ENCODE results near the gene CD163. TPM values are rescaled to one million over a fixed set of nuclear protein-coding genes. Genes with fewer than 3 reads are reported as not detected.
A peak's percentile ranks its signal among the peaks of the same experiment; 100 is the strongest.
"Not testable (repeated sequence)": the region's sequence is repeated elsewhere in the genome, so short reads cannot be mapped to it uniquely, and the experiment has no call there.

The CD163 gene
- polyA plus RNA-seq, 4 donors = 8.0 to 28.0 (median 11.9) TPM

GRCh38 chr12:7451756-7452155, 51.8 kb downstream of the CD163 start:
- DNase-seq (ENCODE audit: low read depth in 4 of 4, low spot score in 3 of 4) = no peak

DNA sequence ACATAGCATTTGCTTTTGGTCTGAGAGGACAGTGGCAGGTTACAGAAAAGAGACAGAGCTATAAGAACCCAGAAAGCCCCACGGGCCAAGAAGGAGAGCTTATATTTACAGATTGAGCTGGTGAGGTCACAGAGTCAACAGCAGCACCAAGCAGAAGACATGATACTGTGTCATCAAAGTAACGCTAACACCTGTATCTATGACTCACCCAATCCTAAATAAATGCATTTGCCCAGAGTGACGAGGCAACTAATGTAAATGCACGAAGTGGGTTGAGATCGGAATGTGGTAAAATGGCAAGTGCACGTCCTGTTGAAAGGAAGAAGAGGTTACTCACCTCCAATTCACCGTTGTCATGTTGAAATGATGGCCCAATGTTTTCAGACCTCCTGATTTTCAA, 52.9 kb downstream of the CD163 start:
- no peak for DNase-seq (ENCODE audit: low read depth in 4 of 4, low spot score in 3 of 4)

DNA sequence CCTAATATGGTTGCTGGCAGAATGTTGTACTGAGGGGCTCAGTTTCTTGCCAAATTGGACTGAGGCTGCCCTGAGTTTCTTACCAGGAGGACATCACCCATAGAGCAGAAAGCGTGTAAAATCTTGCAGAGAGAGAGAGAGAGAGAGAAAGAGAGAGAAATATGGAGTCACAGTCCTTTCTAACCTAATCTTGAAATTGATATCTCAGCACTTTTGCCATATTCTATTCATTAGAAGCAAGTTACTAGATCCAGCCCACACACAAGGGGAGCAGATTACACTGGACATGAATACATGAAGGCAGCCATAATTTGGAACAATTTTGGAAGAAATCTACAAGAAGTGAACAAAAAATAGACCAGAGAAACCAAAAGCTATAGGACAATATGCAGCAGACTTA, 55.5 kb downstream of the CD163 start:
- no peak for DNase-seq (ENCODE audit: low read depth in 4 of 4, low spot score in 3 of 4)

DNA sequence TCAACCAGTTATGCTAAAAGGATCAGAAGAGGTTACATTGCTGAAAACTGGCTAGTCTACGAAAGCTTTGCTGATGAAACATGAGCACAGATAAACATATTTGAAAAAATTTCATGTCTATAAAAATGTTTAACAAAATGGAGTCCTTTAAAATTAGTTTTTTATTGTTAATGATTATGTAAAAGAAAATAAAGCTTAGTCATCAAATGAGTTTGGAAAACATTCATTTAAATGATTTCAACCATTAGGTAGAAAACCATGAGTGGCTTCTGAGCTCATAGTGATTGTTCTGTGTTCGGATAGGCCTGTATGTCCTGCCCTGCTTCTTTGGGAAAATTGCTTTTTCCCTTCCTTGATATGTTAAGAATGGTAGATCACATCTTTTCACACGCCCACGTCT, 59.0 kb downstream of the CD163 start:
- no peak for DNase-seq (ENCODE audit: low read depth in 4 of 4, low spot score in 3 of 4)

GRCh38 chr12:7444076-7444475, 59.5 kb downstream of the CD163 start, which contains the start of gene CD163L1:
Gene CD163L1, minus strand, starts transcription at chr12:7444153. Its CDS starts 26 bp downstream, at chr12:7444127.
- DNase-seq (ENCODE audit: low read depth in 4 of 4, low spot score in 3 of 4) = no peak

- no peak for DNase-seq (ENCODE audit: low read depth in 4 of 4, low spot score in 3 of 4)
Measured at GRCh38 chr12:7441216-7441615, 62.4 kb downstream of the CD163 start.

DNA sequence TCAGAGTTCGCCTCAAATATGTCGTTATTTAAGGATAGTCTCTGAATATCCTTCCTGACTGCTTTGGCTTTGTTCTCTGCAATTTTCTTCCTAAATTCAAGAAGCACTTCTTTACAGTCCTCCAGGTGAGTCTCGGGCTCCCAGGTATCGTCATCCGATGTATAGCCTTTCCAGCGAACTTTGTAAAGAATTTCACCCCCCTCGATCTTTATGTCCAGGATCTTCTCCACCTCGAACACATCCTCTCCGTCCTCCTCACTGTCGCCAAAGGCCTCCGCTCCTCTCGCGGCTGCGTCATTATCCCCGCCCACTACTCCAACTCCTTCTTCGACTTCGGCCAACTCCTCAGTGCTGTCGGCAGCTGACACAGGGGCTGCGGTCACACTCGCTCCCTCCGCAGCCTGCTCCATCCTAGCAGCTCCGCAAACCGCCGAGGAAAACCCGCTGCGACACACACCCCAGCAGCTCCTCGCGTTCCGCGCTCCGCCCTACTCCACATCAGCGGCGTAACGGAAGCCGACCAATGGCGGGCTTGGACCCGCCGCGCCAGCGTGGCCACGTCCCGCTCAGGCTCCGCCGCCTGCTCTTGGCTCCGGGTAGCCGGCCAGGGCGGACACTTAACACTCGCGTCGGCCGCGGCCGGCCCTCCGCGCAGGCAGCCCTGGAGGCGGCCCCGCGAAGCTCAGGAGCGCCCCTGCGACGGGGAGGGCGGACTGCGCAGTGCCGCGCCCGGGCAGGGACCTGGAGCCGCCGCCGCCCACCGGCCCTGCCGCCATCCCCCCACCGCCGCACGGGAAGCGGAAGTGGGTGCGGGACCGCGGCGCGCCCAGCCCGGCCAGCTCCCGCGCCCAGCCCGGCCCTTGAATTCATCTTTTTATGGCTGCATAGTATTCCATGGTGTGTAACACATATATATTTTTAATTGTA, 63.7 kb downstream of the CD163 start:
- DNase-seq (ENCODE audit: low read depth in 4 of 4, low spot score in 3 of 4) = peak in 2 of 4 donors; percentile 6 to 14

- not testable (repeated sequence) for DNase-seq (ENCODE audit: low read depth in 4 of 4, low spot score in 3 of 4)
Measured at GRCh38 chr12:7438291-7438995, 65.1 kb downstream of the CD163 start.

GRCh38 chr12:7437494-7437893, 66.1 kb downstream of the CD163 start:
- DNase-seq (ENCODE audit: low read depth in 4 of 4, low spot score in 3 of 4) = not testable (repeated sequence)

DNA sequence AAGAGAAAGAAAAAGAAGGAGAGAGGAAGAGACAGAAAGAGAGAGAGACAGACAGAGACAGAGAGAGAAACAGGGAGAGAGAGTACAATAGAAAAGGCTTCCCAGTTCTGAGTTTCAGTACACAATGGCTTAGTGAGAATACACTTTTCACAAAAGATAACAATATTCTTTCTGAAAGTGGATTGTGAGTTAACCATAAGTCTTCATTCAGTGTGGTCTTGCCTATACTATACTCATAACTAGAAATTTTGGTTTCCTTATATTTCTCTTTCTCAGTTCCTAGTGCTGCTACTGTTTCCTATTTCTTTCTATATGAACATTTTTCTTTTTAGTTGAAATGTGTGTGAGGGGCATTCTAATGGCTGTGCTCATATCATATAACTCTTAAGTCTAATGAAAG, 68.9 kb downstream of the CD163 start:
- no peak for DNase-seq (ENCODE audit: low read depth in 4 of 4, low spot score in 3 of 4)

DNA sequence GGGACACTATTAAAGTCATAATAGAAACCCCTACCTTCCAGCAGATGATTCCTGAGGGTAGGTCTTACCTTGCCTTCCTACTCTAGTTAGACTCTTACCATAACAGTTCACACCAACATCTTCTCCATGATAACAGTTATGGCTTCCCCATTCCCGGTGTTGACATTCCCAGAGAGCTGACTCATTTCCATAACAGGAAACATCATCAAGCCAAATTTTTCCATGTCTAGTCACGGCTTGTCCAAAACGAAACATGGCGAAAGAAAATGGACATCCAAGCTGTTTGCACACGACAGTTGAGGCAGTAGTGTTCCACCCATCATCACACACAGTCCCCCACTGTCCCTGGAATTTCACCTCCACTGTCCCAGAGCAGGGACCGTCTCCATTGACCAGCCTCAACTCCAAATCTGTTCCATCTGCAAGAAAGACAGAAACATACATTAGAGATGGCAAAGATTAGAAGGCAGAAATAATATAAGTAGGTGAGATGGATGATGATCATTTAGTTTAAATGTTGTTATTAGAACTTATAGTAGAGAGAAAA, 70.2 kb downstream of the CD163 start:
- DNase-seq (ENCODE audit: low read depth in 4 of 4, low spot score in 3 of 4) = no peak

- DNase-seq (ENCODE audit: low read depth in 4 of 4, low spot score in 3 of 4) = no peak
Measured at GRCh38 chr12:7431993-7432685, 71.4 kb downstream of the CD163 start.

Other genes with a start within 250 kb of the CD163 start
- gene ACSM4, start 199.7 kb downstream of the CD163 start, polyA plus RNA-seq (ENCODE audit: insufficient read length in 4 of 4) = under 1 TPM in 2 of 4 donors, not detected in 2; 0.07 to 0.09 TPM
- 1 to 10 TPM; 1.1 to 5.0 (median 1.7) TPM for gene CD163L1, start 59.6 kb downstream of the CD163 start, polyA plus RNA-seq (ENCODE audit: insufficient read length in 4 of 4)
- not detected for gene APOBEC1, start 162.1 kb upstream of the CD163 start, polyA plus RNA-seq (ENCODE audit: insufficient read length in 4 of 4)
- under 1 TPM; 0.25 to 0.96 (median 0.78) TPM for gene GDF3, start 192.0 kb upstream of the CD163 start, polyA plus RNA-seq (ENCODE audit: insufficient read length in 4 of 4)
- under 1 TPM in 1 of 4 donors, not detected in 3; 0.16 TPM for gene DPPA3, start 207.7 kb upstream of the CD163 start, polyA plus RNA-seq (ENCODE audit: insufficient read length in 4 of 4)
- gene CLEC4C, start 243.6 kb upstream of the CD163 start, polyA plus RNA-seq (ENCODE audit: insufficient read length in 4 of 4) = under 1 TPM in 1 of 4 donors, not detected in 3; 0.15 TPM